ENCODE results near the gene CNNM2. TPM values are rescaled to one million over a fixed set of nuclear protein-coding genes. Genes with fewer than 3 reads are reported as not detected.
"Not testable (repeated sequence)": the region's sequence is repeated elsewhere in the genome, so short reads cannot be mapped to it uniquely, and the experiment has no call there.

Gene CNNM2
- total RNA-seq, 1 experiment from 2014 or later, result 4.7 TPM

GRCh38 chr10:103102195-103102594, 184.1 kb downstream of the CNNM2 start:
- no peak for DNase-seq (ENCODE audit: low read depth)

- DNase-seq (ENCODE audit: low read depth), result no peak
These were observed 185.9 kb downstream of the CNNM2 start for GRCh38 chr10:103103989-103104388.

- no peak for DNase-seq (ENCODE audit: low read depth)
These were observed 186.6 kb downstream of the CNNM2 start for GRCh38 chr10:103104721-103105120.

- DNase-seq (ENCODE audit: low read depth), result no peak
These were observed 187.4 kb downstream of the CNNM2 start for GRCh38 chr10:103105462-103105861.

- DNase-seq (ENCODE audit: low read depth), result no peak
These were observed 188.4 kb downstream of the CNNM2 start for GRCh38 chr10:103106539-103106938.

GRCh38 chr10:103109821-103110220, 191.7 kb downstream of the CNNM2 start:
- DNase-seq (ENCODE audit: low read depth), result no peak

GRCh38 chr10:103110407-103110806, 192.3 kb downstream of the CNNM2 start:
- DNase-seq (ENCODE audit: low read depth), result no peak

- DNase-seq (ENCODE audit: low read depth), result no peak
These were observed 193.2 kb downstream of the CNNM2 start for GRCh38 chr10:103111031-103111917.

- no peak for DNase-seq (ENCODE audit: low read depth)
These were observed 194.1 kb downstream of the CNNM2 start for GRCh38 chr10:103111918-103112877.

GRCh38 chr10:103114876-103115275, 196.8 kb downstream of the CNNM2 start:
- DNase-seq (ENCODE audit: low read depth), result no peak

- DNase-seq (ENCODE audit: low read depth), result no peak
These were observed 199.2 kb downstream of the CNNM2 start for GRCh38 chr10:103117247-103117646.

GRCh38 chr10:103120546-103120945, 202.5 kb downstream of the CNNM2 start:
- DNase-seq (ENCODE audit: low read depth), result no peak

- DNase-seq (ENCODE audit: low read depth), result no peak
These were observed 203.1 kb downstream of the CNNM2 start for GRCh38 chr10:103120977-103121735.

- DNase-seq (ENCODE audit: low read depth), result no peak
These were observed 205.4 kb downstream of the CNNM2 start for GRCh38 chr10:103123282-103124024.

GRCh38 chr10:103124420-103125096, 206.5 kb downstream of the CNNM2 start:
- no peak for DNase-seq (ENCODE audit: low read depth)

- DNase-seq (ENCODE audit: low read depth), result no peak
These were observed 207.5 kb downstream of the CNNM2 start for GRCh38 chr10:103125323-103126267.

- DNase-seq (ENCODE audit: low read depth), result no peak
These were observed 209.1 kb downstream of the CNNM2 start for GRCh38 chr10:103127241-103127640.

GRCh38 chr10:103130180-103130579, 212.1 kb downstream of the CNNM2 start:
- not testable (repeated sequence) for DNase-seq (ENCODE audit: low read depth)

- no peak for DNase-seq (ENCODE audit: low read depth)
These were observed 212.8 kb downstream of the CNNM2 start for GRCh38 chr10:103130910-103131309.

All from HT1080 (cell line).